Activated CD8-positive, alpha-beta memory T cell treated with anti-CD3 and anti-CD28 coated beads, Interleukin-2, amount 10 ng/mL, durations not matched to agents 7 days and 5 days (primary cell): ENCODE measurements around the gene NCKAP5L. TPM values are rescaled to one million over a fixed set of nuclear protein-coding genes. Genes with fewer than 3 reads are reported as not detected.

ENCODE experiments used
- ATAC-seq: fragments of 150-1000 bp; cut with Tn5 transposase; one replicate; pipeline ENCODE4 v1.10.0; 2021; ENCODE audit warnings: moderate library complexity
- CTCF ChIA-PET: fragments of 350-600 bp; sonication (Branson Sonifier 250); formaldehyde crosslinking; loops from one replicate; lab custom pipeline; 2021; ENCODE audit warnings: antibody characterized with exemption; lab: Charles Lee
- DNase-seq: peaks from one replicate; pipeline ENCODE4 v3.0.0-alpha.2; 2020
- H3K27ac Mint-ChIP-seq: one replicate; pipeline ENCODE4 v1.8.0; 2021; ENCODE audit warnings: mild to moderate bottlenecking, mixed read lengths
- H3K27me3 Mint-ChIP-seq: one replicate; pipeline ENCODE4 v1.8.0; 2021; ENCODE audit warnings: mixed read lengths
- H3K36me3 Mint-ChIP-seq: one replicate; pipeline ENCODE4 v1.8.0; 2021; ENCODE audit warnings: mild to moderate bottlenecking, mixed read lengths
- H3K4me1 Mint-ChIP-seq: one replicate; pipeline ENCODE4 v1.8.0; 2021; ENCODE audit warnings: mixed read lengths
- H3K4me3 Mint-ChIP-seq: one replicate; pipeline ENCODE4 v1.8.0; 2021; ENCODE audit warnings: mild to moderate bottlenecking, moderate library complexity, mixed read lengths
- H3K9me3 Mint-ChIP-seq: one replicate; pipeline ENCODE4 v1.8.0; 2022; ENCODE audit warnings: low read depth, mixed read lengths
- total RNA-seq, 2 experiments: library from RNA; stranded (reverse); gene quantifications; one replicate each; pipeline ENCODE4 v1.2.3, GENCODE V29; 2021

The NCKAP5L gene
- total RNA-seq, 2 experiments from 2014 or later: 1.1 to 1.4 TPM

DNA sequence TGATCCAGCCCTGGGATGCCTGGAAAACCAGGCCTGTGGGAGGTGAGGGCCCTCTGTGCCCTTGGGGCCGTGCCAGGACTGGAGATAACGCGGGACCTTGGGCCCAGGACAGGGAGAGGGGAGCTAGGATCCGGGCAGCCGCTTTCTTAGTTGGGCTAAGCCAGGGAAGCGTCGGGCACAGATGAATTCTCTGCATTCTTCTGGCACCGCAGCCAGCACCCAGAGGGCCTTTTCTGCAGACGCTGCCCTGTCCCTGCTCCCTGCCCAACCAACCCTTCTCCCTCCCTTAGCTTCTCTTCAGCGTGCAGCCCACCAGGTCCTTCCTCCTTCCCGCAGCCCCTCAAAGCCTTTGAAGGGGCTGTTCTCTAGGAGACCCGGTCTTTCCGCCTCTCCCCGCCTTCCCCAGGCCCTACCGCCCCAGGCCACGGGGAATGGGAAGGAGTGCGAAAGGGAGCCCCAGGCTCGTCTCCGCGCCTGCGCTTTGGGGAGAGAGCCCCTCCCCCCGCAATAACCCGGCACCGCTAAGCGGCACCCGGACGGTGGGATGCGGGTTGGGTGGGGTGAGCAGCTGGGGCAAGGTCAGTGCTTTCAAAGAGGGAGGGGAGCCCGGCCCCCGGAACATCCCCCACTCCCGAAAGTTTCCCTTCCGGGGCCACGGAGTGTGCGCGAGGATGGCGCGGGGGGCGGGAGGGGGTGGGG, 663 bp downstream of the NCKAP5L start:
- Mint-ChIP-seq H3K27ac (no peak overlapping the region), H3K4me1 (peaks cover 16% of the 10 kb centered on the region), H3K36me3 (no peaks in the 10 kb centered on the region), H3K4me3 (peak overlapping the region; percentile 22), H3K9me3 (no peaks in the 10 kb centered on the region), H3K27me3 (peaks cover 25% of the 10 kb centered on the region)
- DNase-seq: no peak
- ATAC-seq: no peak
- CTCF ChIA-PET: interaction anchor here (0.7 to 4.6 kb wide), 14 partner anchors 9 to 228 kb away, joined by 3 to 22 read pairs (median 3); partner anchors contain the start of gene TMBIM6

DNA sequence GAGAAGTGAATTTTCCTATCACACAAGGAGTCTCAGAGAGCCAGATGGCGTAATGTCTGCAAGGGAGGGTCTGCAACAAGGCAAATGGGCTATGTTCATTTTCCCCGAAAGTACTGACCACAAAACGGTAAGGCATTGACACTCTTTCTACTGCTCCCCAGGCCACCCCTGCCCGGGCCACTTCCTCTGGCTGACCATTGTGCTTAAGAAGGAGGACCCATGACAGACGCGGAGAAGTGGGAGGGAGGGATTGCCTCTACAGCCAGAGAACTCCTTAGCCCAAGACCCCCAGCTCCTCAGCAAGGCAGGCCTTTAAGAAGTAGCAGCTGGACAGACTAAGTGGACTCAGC, 1.2 kb downstream of the NCKAP5L start:
- H3K27me3 Mint-ChIP-seq: peaks cover 24% of the 10 kb centered on the region
- ATAC-seq (no peak), DNase-seq (no peak)
- CTCF ChIA-PET: interaction anchor here (1.1 to 4.6 kb wide), 7 partner anchors 11 to 212 kb away, joined by 3 to 22 read pairs (median 5); partner anchors contain the start of gene TMBIM6
- H3K4me3 Mint-ChIP-seq: peak overlapping the region; percentile 22
- H3K4me1 Mint-ChIP-seq: peaks cover 14% of the 10 kb centered on the region
- no peaks in the 10 kb centered on the region for H3K36me3 Mint-ChIP-seq
- no peaks in the 10 kb centered on the region for H3K9me3 Mint-ChIP-seq
- H3K27ac Mint-ChIP-seq: no peak overlapping the region

DNA sequence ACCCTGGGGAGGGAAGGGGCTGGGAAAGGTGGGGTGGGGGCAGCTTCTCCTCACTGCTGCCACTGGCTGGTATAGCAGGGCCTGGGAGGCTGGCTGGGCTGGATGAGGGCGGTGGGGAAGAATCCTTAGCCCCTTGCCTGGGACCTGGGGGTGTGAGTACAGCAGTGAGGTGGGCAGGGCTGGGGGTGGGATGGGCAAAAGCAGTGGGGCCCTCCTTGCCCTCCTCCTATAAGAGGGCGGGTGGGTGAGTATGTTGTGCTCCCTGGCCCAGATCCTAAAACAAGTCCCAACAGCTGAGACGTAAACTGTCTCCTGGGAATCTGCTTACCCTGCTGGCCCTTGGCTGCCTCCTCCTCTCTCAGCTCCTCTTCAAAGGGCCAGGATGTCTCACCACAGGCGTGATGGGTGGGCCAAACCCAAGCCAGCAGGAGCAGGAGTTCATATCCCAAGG, 2.2 kb downstream of the NCKAP5L start:
- CTCF ChIA-PET: interaction anchor here (1.0 to 4.6 kb wide), 6 partner anchors 13 to 213 kb away, joined by 3 to 22 read pairs (median 4); partner anchors contain the start of gene TMBIM6
- Mint-ChIP-seq H3K9me3 (no peaks in the 10 kb centered on the region), H3K27me3 (peaks cover 24% of the 10 kb centered on the region), H3K36me3 (no peaks in the 10 kb centered on the region), H3K27ac (no peak overlapping the region), H3K4me3 (no peak overlapping the region), H3K4me1 (peaks cover 24% of the 10 kb centered on the region)
- DNase-seq (no peak), ATAC-seq (no peak)

DNA sequence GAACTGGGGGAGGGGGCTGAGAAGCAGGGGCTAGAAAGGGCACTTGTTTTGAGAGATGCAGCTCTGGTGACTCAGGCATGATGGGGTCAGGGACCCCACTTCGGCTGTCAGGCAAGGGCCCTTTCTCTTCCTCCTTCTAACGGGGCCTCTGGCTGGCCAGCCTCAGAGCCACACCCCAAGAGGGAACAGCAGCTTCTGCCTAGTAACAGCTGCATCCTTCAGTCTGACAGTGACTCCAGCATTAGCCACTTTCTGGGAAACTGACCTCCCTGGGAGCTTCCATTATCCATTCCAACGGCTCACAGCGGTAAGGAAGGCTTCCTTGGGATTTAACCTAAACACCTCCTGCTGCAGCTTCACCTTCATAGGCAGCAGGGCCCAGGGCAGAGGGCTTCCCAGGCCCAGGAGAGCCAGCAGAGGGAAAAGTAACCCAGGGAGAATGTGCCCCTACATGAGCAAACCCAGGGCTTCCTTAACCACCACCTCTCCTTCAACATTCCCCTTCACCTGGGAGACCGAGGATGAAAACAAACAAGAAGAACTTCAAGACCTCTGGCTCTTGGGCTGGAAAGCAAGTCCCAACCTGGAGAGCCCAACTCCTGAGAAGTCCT, 2.7 kb downstream of the NCKAP5L start:
- H3K27ac Mint-ChIP-seq: no peak overlapping the region
- H3K27me3 Mint-ChIP-seq: peaks cover 23% of the 10 kb centered on the region
- no peaks in the 10 kb centered on the region for H3K9me3 Mint-ChIP-seq
- DNase-seq (no peak), ATAC-seq (no peak)
- no peaks in the 10 kb centered on the region for H3K36me3 Mint-ChIP-seq
- H3K4me1 Mint-ChIP-seq: peaks cover 27% of the 10 kb centered on the region
- H3K4me3 Mint-ChIP-seq: no peak overlapping the region
- CTCF ChIA-PET: interaction anchor here (1.0 to 4.6 kb wide), 4 partner anchors 14 to 142 kb away, joined by 3 to 22 read pairs (median 12); no protein-coding TSS in a partner anchor

DNA sequence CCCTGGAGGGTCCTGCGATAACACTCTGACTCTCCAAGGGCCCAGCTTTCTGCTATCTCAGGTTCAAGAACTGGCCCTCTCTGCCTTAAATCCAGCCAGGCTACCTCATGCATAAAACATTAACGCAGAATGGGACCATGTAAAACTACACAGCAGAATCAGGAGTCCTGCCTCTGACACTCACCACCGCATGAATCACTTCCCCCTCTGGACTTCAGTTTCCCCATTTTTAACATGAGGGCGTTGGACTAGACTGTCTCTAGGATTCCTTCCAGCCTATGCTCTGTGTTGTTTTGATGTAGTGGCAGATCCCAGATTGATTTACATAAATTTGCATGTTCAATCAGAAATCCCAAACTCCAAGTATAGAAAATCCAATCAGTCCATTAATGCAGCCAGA, 3.3 kb downstream of the NCKAP5L start:
- Mint-ChIP-seq H3K4me3 (no peak overlapping the region), H3K4me1 (peaks cover 25% of the 10 kb centered on the region), H3K27me3 (peaks cover 19% of the 10 kb centered on the region), H3K9me3 (no peaks in the 10 kb centered on the region), H3K27ac (no peak overlapping the region), H3K36me3 (no peaks in the 10 kb centered on the region)
- ATAC-seq: no peak
- CTCF ChIA-PET: interaction anchor here (2.1 to 2.9 kb wide), 2 partner anchors 14 to 47 kb away, joined by 7 to 16 read pairs; no protein-coding TSS in a partner anchor
- DNase-seq: no peak

DNA sequence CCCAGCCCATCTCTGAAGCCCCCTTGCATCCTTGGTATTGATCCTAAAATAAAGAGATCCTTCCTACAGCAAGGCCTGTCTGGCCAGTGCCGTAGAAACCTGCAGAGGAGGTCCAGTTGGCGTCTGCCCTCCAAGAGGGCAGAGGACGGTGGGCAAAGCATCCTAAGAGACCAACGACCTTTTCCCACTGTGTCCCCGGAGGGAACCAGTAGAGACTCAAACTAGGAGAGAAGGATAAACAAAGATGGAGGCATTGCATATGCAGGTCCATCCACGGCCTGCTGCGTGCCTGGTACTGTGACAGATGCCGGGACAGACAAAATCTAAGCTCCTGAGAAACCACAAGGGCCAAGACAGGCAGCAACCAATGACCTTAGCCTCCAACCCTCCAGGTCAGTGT, 3.8 kb downstream of the NCKAP5L start:
- Mint-ChIP-seq H3K4me3 (no peak overlapping the region), H3K36me3 (no peaks in the 10 kb centered on the region), H3K4me1 (peaks cover 25% of the 10 kb centered on the region), H3K27ac (no peak overlapping the region), H3K27me3 (peaks cover 18% of the 10 kb centered on the region), H3K9me3 (no peaks in the 10 kb centered on the region)
- CTCF ChIA-PET: interaction anchor here (2.1 to 2.9 kb wide), 2 partner anchors 15 to 47 kb away, joined by 7 to 16 read pairs; no protein-coding TSS in a partner anchor
- DNase-seq (no peak), ATAC-seq (no peak)

DNA sequence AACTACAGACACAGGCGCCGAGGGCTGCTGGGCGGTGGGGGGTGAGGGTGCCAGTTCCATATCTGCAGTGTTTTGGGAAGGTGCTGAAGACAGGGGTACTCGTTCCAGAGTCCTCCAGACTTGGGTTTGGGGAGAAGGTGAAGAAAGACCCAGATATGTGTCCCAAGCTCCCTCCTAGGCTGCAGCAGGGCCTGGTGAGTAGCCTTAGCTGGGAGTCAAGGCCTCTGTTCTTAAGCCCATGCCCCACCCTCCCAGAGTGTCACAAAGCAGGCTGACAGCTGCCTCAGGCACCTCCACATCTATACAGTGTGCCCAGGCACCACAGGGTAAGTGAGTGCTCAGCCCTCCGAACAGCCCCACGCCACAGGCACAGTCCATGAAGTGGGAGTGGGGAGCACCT, 4.3 kb downstream of the NCKAP5L start:
- Mint-ChIP-seq H3K4me3 (no peak overlapping the region), H3K36me3 (no peaks in the 10 kb centered on the region), H3K9me3 (no peaks in the 10 kb centered on the region), H3K27ac (no peak overlapping the region), H3K27me3 (peaks cover 15% of the 10 kb centered on the region), H3K4me1 (peaks cover 22% of the 10 kb centered on the region)
- no peak for ATAC-seq
- CTCF ChIA-PET: interaction anchor here (0.7 to 2.9 kb wide), 4 partner anchors 13 to 46 kb away, joined by 3 to 16 read pairs (median 6); no protein-coding TSS in a partner anchor
- DNase-seq: no peak

DNA sequence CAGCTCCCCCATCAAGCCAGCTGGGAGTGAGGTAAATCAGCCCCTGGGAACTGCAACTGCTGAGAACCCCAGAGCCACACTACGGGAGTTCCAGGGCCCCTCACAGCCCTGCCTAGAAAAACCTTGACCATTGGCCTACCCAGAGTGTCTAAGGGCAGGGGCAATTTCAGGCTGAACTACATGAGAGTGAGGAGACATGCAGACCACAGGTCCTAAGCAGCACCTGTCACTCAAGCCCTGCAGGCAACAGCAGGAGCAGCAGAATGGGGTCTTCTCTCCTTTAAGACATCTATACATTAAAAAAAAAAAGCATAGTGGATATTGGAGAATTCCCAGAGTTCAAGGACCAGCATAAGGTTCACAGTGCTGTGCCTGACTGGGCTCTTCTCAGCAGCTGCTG, 4.9 kb downstream of the NCKAP5L start:
- ATAC-seq: no peak
- peaks cover 12% of the 10 kb centered on the region for H3K27me3 Mint-ChIP-seq
- H3K36me3 Mint-ChIP-seq: no peaks in the 10 kb centered on the region
- no peaks in the 10 kb centered on the region for H3K9me3 Mint-ChIP-seq
- no peak overlapping the region for H3K27ac Mint-ChIP-seq
- DNase-seq: no peak
- H3K4me1 Mint-ChIP-seq: peaks cover 17% of the 10 kb centered on the region
- CTCF ChIA-PET: interaction anchor here (0.7 to 2.1 kb wide), 3 partner anchors 12 to 46 kb away, joined by 3 to 7 read pairs (median 5); no protein-coding TSS in a partner anchor
- H3K4me3 Mint-ChIP-seq: no peak overlapping the region

DNA sequence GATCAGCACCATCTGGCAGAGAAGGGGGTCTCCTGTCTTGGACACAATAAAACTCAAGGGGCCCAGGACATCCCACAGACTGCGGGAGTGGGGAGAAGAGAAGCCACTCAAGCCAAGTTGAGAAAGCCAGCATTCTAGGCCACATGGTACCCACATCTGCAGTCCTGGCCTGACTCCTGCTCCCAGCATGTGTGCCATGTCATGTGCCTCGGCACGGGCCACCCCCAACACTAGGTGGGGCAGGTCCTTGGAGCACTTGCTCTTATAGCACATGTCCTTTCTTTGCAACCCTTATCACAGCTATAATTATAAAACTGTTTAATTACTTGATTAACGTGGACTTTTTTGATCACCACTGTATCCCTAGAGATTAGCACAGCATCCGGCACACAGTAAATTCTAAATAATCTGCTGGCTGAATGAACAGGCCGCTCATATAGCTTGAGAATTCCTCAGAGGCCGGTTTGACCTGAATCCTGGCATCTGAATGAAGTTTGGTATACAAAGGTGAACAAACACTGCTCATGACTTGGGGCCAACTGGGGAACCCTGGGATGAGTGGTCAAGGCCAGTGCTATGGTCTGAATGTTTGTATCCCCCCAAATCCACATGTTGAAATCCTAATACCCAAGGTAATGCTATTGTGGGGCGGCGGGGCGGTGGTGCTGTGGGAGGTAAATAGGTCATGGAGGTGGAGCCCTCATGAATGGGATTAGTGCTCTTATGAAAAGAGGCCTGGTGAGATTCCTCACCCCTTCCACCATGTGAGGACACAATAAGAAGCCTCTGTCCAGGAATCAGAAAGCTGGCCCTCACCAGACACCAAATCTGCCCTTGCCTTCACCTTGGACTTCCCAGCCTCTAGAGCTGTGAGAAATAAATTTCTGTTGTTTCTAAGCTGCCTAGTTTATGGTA, 6.6 kb downstream of the NCKAP5L start:
- no peak for ATAC-seq
- DNase-seq: no peak
- H3K27me3 Mint-ChIP-seq: peaks cover 3% of the 10 kb centered on the region
- peak overlapping the region; percentile 73 for H3K27ac Mint-ChIP-seq
- no peaks in the 10 kb centered on the region for H3K9me3 Mint-ChIP-seq
- H3K4me1 Mint-ChIP-seq: peaks cover 17% of the 10 kb centered on the region
- CTCF ChIA-PET: interaction anchor here (0.6 to 2.2 kb wide), 7 partner anchors 11 to 184 kb away, joined by 3 to 6 read pairs (median 3); partner anchors contain the start of gene TMBIM6
- no peak overlapping the region for H3K4me3 Mint-ChIP-seq
- no peaks in the 10 kb centered on the region for H3K36me3 Mint-ChIP-seq

DNA sequence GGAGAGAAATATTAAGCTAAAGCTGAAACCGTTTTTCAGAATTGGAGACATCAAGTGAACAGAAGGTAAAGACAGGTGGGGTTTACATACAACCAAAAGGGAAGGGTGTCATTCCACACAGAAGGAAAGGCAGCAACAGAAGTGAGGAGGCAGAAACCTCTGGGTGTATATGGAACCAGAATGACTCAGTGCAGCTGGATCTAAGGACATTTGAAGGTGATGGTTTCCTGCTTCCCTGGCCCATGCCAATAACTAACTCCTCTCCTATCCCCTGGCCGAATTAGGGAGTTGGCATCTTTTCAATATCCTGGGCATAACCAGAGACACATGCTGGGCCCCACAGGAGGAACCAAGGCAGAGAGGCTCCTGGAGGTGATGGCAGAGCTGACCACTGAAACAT, 8.4 kb downstream of the NCKAP5L start:
- H3K27me3 Mint-ChIP-seq: no peaks in the 10 kb centered on the region
- CTCF ChIA-PET: interaction anchor here (0.9 to 2.2 kb wide), 5 partner anchors 9 to 79 kb away, joined by 3 to 6 read pairs (median 3); partner anchors contain the start of gene TMBIM6
- peaks cover 17% of the 10 kb centered on the region for H3K4me1 Mint-ChIP-seq
- no peak for DNase-seq
- H3K4me3 Mint-ChIP-seq: no peak overlapping the region
- H3K9me3 Mint-ChIP-seq: no peaks in the 10 kb centered on the region
- no peaks in the 10 kb centered on the region for H3K36me3 Mint-ChIP-seq
- H3K27ac Mint-ChIP-seq: no peak overlapping the region
- ATAC-seq: no peak

DNA sequence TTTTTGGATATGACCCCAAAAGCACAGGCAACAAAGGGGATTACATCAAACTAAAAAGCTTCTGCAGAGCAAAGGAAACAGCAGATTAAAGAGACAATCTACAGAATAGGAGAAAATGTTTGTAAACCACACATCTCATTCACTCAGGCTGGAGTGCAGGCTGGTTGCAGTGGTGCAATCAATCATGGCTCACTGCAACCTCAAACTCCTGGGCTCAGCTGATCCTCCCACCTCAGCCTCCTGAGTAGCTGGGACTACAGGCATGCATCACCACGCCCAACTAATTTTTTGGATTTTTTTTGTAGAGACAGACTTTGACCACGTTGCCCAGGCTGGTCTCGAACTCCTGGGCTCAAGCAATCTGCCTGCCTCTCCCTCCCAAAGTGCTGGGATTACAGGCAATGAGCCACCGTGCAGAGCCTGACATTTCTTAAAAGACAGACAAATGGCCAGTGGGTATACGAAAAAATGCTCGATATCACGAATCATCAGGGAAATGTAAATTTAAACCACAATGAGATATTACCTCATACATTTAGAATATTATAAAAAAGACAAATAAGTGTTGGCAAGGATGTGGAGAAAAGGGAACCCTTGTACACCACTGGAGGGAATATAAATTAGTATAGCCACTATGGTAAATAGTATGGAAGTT, 9.8 kb downstream of the NCKAP5L start:
- Mint-ChIP-seq H3K36me3 (no peaks in the 10 kb centered on the region), H3K27ac (no peak overlapping the region), H3K27me3 (no peaks in the 10 kb centered on the region), H3K9me3 (no peaks in the 10 kb centered on the region), H3K4me3 (no peak overlapping the region), H3K4me1 (peaks cover 17% of the 10 kb centered on the region)
- CTCF ChIA-PET: interaction anchor here (0.6 kb wide), 1 partner anchor 10 kb away, joined by 3 read pairs; the partner anchor contains the start of gene NCKAP5L
- ATAC-seq: no peak
- no peak for DNase-seq

DNA sequence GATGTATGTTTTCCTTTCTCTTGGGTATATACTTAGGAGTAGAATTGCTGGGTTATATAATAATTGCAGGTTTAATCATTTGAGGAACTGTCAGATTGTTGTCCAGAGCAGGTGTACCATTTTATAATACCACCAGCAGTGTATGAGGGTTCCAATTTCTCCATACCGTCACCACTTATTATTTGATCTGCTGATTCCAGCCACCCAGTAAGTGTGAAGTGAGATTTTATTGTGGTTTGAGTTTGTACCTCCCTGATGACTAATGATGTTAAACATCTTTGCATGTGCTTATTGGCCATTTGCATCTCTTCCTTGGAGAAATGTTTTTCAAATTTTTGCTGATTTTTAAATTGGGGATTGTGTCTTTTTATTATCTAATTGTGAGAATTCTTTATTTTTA, 15.1 kb downstream of the NCKAP5L start:
- H3K4me3 Mint-ChIP-seq: no peak overlapping the region
- H3K4me1 Mint-ChIP-seq: peaks cover 7% of the 10 kb centered on the region
- ATAC-seq: no peak
- no peaks in the 10 kb centered on the region for H3K27me3 Mint-ChIP-seq
- no peaks in the 10 kb centered on the region for H3K9me3 Mint-ChIP-seq
- CTCF ChIA-PET: no interaction called here
- H3K27ac Mint-ChIP-seq: no peak overlapping the region
- DNase-seq: no peak
- H3K36me3 Mint-ChIP-seq: no peaks in the 10 kb centered on the region
